Ureter (tissue), 1 donor: ENCODE data around the gene HINT2. TPM values are rescaled to one million over a fixed set of nuclear protein-coding genes. Genes with fewer than 3 reads are reported as not detected.

Experiments used
- DNase-seq: peaks from one replicate; pipeline ENCODE4 v3.0.0-alpha.2; 2020; ENCODE audit warnings: low spot score
- total RNA-seq: library from RNA; stranded (reverse); gene quantifications from one replicate; pipeline ENCODE4 v1.2.4, GENCODE V29; 2023
- donor health status: DM: yes; HTN: yes; CAD: no.

The HINT2 gene
- total RNA-seq, 1 donor from 2014 or later = 40.5 TPM

DNA sequence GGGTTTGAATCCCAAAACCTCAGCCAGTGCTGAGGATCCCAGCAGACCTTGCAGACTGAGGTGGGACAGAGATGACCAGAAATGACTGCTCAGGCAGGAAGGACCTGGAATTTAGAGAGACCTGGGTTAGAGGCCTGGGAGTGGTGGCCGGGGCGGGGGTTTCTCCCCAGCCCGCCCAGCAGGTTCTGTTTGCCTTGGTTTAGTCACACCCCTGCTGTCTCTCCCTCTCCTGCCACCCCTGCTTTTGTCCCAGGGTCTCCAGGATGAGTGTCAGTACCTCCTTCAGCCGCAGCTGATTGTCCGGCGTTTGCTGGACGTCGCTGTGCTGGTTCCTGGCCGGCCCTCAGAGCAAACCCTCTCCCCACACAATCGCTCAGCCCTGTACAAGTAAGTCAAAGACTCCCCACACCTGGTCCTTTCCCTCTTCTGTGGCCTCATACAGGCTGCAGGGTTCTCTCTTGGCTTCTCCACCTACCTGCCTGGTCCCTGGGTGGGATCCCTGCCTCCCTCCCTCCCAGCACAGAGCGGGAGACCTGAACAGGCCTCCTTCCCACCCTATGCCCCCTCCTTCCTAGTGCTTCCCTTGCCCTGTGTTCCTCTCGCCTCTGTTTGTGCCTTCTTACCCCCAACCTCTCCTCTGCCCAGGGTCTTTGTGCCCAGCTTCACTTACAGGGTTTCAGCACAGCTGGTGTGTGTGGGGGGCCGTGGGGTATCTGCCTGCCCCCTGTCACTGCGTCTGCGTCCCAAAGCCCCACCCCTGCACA is 26.2 kb upstream of the HINT2 start:
- DNase-seq = no peak

DNA sequence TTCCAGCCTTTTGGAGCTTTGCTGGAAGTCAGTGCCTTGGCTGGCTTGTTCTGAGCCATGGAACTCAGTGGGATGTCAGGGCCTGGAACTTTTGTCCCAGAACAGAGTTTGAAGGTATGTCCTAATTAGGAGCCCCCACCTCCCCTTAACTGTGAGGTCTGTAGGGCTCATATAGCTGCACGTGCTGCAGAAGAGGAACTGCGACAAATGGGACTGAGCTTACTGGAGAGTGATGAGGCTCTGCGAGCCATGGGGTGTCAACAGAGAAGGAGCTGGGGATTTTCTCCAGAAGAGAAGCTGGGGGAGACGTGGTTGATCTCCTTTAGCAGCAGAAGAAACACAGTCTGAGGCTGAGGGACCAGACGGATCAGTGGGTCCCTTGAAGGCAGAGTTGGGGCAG is 25.1 kb upstream of the HINT2 start:
- DNase-seq = no peak

- no peak for DNase-seq
Observed at GRCh38 chr9:35836595-35836994, 21.8 kb upstream of the HINT2 start.

DNA sequence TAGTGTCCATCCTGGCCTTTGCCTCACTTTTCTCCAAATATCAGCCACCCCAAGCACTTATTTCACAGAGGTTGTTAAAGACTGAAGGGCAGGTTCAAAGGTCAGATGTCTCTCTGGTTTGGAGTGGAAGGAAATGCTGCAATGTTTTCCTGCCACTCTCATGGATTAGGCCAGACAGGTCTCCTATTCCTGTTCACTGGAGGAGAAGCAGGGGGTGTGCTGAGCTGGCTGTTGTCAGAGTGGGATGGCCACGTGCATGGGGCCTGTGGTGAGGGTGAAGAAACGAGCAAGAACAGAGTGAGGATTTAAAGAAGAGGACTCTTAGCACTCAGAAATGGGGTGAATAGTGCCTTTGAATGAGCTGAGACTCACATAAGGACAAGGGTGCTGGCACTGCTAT is 20.9 kb upstream of the HINT2 start:
- DNase-seq = no peak

- DNase-seq = no peak
Observed at GRCh38 chr9:35835216-35835632, 20.4 kb upstream of the HINT2 start.

GRCh38 chr9:35834260-35835215 is 19.7 kb upstream of the HINT2 start:
- DNase-seq = no peak

- peak; percentile 65 for DNase-seq
Observed at GRCh38 chr9:35832814-35833213, 18.0 kb upstream of the HINT2 start.

- DNase-seq = no peak
Observed at GRCh38 chr9:35831040-35831439, 16.2 kb upstream of the HINT2 start.

DNA sequence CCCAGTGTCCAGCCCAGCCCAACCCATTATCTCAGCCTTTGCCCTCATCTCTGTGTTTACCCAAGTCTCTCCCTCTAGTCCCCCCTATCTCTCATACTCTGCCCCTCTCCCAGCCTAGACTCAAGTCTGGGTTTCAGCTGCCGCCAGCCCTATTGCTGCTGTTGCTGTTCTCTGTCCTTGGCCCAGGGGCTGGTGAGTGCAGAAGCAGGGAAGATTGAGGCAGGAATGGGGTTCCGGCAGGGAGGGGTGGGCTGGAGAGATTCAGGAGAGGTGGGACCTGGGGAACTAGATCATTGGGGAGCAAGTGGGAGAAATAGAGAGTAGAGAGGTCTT is 14.9 kb upstream of the HINT2 start:
- DNase-seq = no peak

DNA sequence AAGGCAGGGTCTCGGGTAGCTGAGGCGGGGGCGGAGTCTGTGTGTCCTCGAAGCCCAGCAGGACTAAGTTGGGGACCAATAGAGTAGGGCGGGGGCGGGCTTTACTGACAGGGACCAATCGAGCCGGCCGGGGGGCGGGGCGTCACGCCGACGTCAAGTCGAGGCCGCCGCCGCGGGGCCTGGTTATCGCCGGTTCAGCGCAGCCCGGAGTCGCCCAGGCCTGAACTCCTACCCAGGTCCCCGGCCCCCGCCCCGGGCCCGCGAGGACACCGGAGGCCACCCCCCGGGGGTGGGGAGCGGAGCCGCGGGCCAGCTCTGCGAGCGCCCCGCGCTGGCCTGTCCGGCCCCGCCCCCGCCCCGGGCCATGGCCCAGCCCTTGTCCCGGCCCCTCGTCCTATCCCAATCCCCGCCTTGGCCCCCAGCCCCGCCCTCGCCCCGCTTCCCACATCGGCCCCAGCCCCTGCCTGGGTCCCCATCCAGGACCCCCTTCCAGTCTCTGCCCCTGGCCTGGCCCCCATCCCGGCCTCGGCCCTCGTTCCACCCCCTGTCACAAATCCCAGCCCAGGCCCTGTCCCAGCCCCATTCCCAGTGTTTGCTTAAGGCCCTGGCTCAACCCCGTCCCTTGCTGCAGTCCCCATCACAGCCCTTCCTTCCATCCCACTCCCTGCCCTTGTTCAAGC is 14.4 kb upstream of the HINT2 start, which contains the start of gene TMEM8B:
Gene TMEM8B, plus strand, starts transcription at position 145 of the 680 bp plus-strand sequence. Its CDS starts 220 bp downstream, at position 365.
- peak; percentile 97 for DNase-seq

DNA sequence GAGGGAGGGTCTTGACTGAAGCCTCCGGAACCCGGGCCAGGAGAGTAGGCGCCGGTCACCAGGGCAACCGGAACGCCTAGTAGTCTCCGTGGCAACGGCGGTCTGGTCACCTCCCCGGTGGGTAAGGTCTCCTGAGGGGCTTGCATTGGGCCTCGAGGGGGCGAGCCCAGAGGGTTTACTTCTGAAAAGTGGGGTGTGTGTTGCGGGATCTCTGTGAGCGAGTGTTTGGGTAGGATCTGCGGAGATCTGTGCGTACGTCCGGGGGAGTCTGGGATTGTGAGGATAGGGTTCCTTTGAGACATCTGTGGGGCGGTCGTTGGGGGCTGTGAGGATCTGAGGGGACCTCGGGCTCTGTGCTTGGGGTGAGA is 13.9 kb upstream of the HINT2 start, which contains the start of gene FAM221B:
Gene FAM221B, minus strand, starts transcription at position 17 of the 368 bp plus-strand sequence. CDS start 2,571 bp downstream, outside the sequence.
- no peak for DNase-seq

DNA sequence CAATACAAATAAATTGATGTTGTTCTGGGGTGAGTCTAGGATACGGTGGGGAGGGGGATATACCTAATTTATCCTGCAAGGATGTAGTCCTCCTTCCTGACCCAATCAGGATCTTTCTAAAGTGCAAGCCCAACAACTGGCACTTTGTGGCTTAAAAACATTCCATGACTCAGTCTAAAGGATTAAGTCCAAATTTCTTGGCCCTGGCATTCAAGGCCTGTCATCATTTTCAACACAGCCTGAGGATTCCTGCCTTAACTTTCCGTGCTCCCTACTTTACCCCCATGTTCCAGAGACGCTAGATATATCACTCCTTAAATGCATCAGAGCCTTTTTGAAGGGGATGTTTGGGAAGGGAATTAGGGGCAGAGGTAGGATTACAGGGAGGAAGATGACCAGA is 12.6 kb upstream of the HINT2 start:
- DNase-seq = no peak

DNA sequence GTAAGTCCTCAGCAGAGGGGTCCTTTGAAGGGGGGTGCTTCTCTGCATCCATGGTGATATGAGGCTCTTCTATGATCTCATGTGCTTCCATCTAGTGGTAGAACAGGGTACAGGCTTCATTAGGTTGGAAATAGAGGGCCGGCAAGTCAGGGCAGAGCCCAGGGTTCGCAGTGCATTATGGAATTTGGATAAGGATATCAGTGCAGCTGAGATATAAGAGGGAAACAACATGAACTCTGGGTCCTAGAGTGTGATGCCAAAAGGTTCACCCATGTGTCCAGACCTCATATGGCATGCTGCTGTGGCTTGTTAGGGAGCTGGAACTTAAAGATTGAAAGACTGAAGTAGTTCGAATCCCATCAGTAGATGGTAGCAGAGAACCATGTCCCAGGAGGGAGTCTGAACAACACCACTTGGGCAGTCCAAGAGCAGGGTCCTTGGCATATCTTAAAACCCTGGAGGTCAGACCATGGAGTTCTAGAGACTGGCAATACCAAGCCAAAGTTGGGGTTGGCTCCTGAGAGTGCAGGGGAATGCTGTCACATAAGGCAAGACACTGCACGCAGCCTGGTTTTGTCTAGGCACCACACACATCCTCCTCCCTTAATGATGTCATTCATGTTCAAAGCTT is 11.3 kb upstream of the HINT2 start:
- no peak for DNase-seq

- no peak for DNase-seq
Observed at GRCh38 chr9:35822926-35823325, 8.1 kb upstream of the HINT2 start.

- DNase-seq = no peak
Observed at GRCh38 chr9:35820076-35820475, 5.2 kb upstream of the HINT2 start.

DNA sequence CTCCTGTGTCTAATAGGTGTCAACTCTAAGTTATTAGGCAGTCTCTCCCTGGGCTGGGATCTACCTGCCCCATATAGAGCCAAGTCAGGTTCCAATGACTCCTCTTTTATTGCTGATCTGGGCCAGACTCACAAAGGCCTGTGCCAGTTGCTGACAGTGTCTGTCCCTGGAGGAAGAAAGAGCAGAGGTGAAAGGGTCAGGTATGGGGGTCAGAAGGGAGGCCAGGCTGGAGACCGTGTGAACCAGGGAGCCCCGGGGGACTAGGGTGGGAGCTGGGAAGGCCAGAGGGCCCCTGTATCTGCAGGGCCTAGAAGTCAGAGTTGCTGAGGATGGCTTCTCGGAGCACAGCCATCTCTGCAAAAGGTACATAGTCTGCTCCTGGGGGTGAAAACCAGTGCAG is 3.5 kb upstream of the HINT2 start:
- DNase-seq = peak; percentile 38

GRCh38 chr9:35816708-35817107 is 1.9 kb upstream of the HINT2 start:
- DNase-seq = no peak

DNA sequence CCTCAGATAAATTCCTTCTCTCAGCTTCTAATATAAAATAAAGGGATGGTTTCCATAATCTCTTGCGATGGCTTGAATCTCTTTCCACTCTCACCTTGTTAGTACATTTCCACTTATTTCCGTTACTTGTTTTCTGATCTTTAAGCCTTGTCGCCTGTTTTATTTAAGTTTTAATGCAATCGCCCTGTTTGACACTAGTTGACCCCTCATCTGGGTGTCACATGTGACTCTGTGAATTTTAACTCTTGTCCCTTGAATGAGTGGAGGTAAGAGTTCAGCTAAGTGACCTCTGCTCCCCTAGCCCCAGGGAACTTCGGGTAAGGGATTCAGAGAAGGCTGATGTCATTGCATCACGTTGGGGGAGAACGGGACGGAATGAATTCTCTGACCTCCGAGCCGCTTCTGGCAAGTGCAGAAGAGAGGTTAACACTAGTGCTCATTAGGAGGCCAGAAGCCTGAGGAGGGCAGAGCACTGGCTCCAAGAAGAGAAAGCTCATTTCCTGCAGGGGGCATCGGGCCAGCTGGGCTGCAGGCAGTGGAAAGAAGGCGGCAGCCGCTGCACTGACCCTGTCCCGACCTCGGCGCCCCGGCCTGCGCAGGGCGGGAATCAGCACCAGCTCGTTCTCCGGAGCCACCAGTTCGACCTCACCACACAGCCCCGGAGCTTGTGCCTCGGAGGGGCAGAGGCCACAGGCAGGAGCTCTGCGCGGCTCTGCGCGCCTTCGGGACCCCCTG is 569 bp downstream of the HINT2 start:
- DNase-seq = peak; percentile 69

- no peak for DNase-seq
Observed at GRCh38 chr9:35813434-35814105, 1.3 kb downstream of the HINT2 start.

GRCh38 chr9:35812025-35812602 is 2.7 kb downstream of the HINT2 start, which contains the start of gene SPAG8:
Gene SPAG8, minus strand, starts transcription at chr9:35812262. Its CDS starts 115 bp downstream, at chr9:35812147.
- peak; percentile 94 for DNase-seq
